NB4 (cell line): Measurements from ENCODE around the gene PLXNB2.
"Not testable (repeated sequence)": the region's sequence is repeated elsewhere in the genome, so short reads cannot be mapped to it uniquely, and the experiment has no call there.

Experiments
- DNase-seq: peaks from one replicate; pipeline ENCODE4 v3.0.0; 2010; ENCODE audit warnings: low read depth
- H3K4me3 ChIP-seq: one replicate; pipeline ENCODE4 v1.5.1; 2011; ENCODE audit warnings: mild to moderate bottlenecking, low read depth, low read length, moderate library complexity
- CTCF ChIP-seq: IDR thresholded peaks from one replicate; pipeline ENCODE4 v1.5.1; 2012; ENCODE audit warnings: low read depth, low read length
- MAX ChIP-seq: IDR thresholded peaks from 2 replicates; pipeline ENCODE4 v1.6.1; 2011; ENCODE audit warnings: low read depth, low read length
- MYC ChIP-seq: IDR thresholded peaks from 2 replicates; pipeline ENCODE4 v1.6.1; 2011; ENCODE audit warnings: low read depth, low read length
- POLR2A ChIP-seq: IDR thresholded peaks from 2 replicates; pipeline ENCODE4 v1.6.1; 2011; ENCODE audit warnings: mild to moderate bottlenecking; ENCODE audit not compliant: insufficient read length; ENCODE audit errors: extremely low read depth

The PLXNB2 gene

GRCh38 chr22:50338860-50339462 lies 31.5 kb upstream of the PLXNB2 start:
- no peak overlapping the region for H3K4me3 ChIP-seq
- DNase-seq = no peak
- TF ChIP-seq POLR2A (no peak), CTCF (no peak), MYC (no peak), MAX (no peak)

- TF ChIP-seq CTCF (no peak), MAX (no peak), MYC (no peak), POLR2A (no peak)
Measured at GRCh38 chr22:50338042-50338573, 30.7 kb upstream of the PLXNB2 start.

GRCh38 chr22:50337262-50338041 lies 30.0 kb upstream of the PLXNB2 start:
- no peak for DNase-seq
- no peak for TF ChIP-seq MAX
- no peak for TF ChIP-seq CTCF
- TF ChIP-seq MYC = no peak
- no peak for TF ChIP-seq POLR2A
- H3K4me3 ChIP-seq = no peak overlapping the region

More at GRCh38 chr22:50338042-50338573, 30.7 kb upstream of the PLXNB2 start:
- H3K4me3 ChIP-seq = no peak overlapping the region
- DNase-seq = no peak

GRCh38 chr22:50334433-50334832 lies 27.0 kb upstream of the PLXNB2 start:
- not testable (repeated sequence) for DNase-seq, H3K4me3 ChIP-seq

- TF ChIP-seq POLR2A (no peak), CTCF (no peak), MYC (no peak), MAX (no peak)
- H3K4me3 ChIP-seq = no peak overlapping the region
- no peak for DNase-seq
Measured at GRCh38 chr22:50329236-50329635, 21.8 kb upstream of the PLXNB2 start.

GRCh38 chr22:50327711-50328019 lies 20.2 kb upstream of the PLXNB2 start:
- TF ChIP-seq MAX (no peak), CTCF (no peak), POLR2A (no peak), MYC (no peak)
- DNase-seq = no peak
- H3K4me3 ChIP-seq = peak overlapping the region; percentile 46
